Measurements from ENCODE around the gene PAPSS1.

The PAPSS1 gene

GRCh38 chr4:107719922-107720722 lies at the start of gene PAPSS1:
PAPSS1 (minus strand) TSS chr4:107720234; CDS start chr4:107720179, 55 bp downstream.
- peak within 1 kb of the TSS; percentile 20 to 92 (median 83) for H3K27ac ChIP-seq

GRCh38 chr4:107760281-107760947 lies 40.4 kb upstream of the PAPSS1 start:
- Histone ChIP-seq H3K27ac (no peak overlapping the region), H3K4me3 (no peak overlapping the region)

More at GRCh38 chr4:107719922-107720722, at the start of gene PAPSS1:
- H3K4me3 ChIP-seq: peak within 1 kb of the TSS; percentile 67 to 97 (median 80)

GRCh38 chr4:107757864-107758476 lies 37.9 kb upstream of the PAPSS1 start:
- H3K4me3 ChIP-seq: no peak overlapping the region
- no peak overlapping the region for H3K27ac ChIP-seq

GRCh38 chr4:107757283-107757682 lies 37.2 kb upstream of the PAPSS1 start:
- H3K4me3 ChIP-seq: no peak overlapping the region
- H3K27ac ChIP-seq: no peak overlapping the region

- H3K27ac ChIP-seq: peak overlapping the region in 5 of 21 experiments; percentile 7 to 58 (median 33)
- H3K4me3 ChIP-seq: no peak overlapping the region
Measured at GRCh38 chr4:107755841-107756356, 35.9 kb upstream of the PAPSS1 start.

GRCh38 chr4:107751670-107752069 lies 31.6 kb upstream of the PAPSS1 start:
- H3K4me3 ChIP-seq: no peak overlapping the region

GRCh38 chr4:107747748-107748486 lies 27.9 kb upstream of the PAPSS1 start:
- H3K4me3 ChIP-seq: no peak overlapping the region
- H3K27ac ChIP-seq: no peak overlapping the region

More at GRCh38 chr4:107751670-107752069, 31.6 kb upstream of the PAPSS1 start:
- no peak overlapping the region for H3K27ac ChIP-seq

- Histone ChIP-seq H3K27ac (no peak overlapping the region), H3K4me3 (no peak overlapping the region)
Measured at GRCh38 chr4:107746161-107746560, 26.1 kb upstream of the PAPSS1 start.

GRCh38 chr4:107744532-107744931 lies 24.5 kb upstream of the PAPSS1 start:
- Histone ChIP-seq H3K27ac (no peak overlapping the region), H3K4me3 (no peak overlapping the region)

GRCh38 chr4:107743532-107743931 lies 23.5 kb upstream of the PAPSS1 start:
- no peak overlapping the region for H3K27ac ChIP-seq

GRCh38 chr4:107742791-107743190 lies 22.8 kb upstream of the PAPSS1 start:
- no peak overlapping the region for H3K4me3 ChIP-seq
- H3K27ac ChIP-seq: no peak overlapping the region

More at GRCh38 chr4:107743532-107743931, 23.5 kb upstream of the PAPSS1 start:
- H3K4me3 ChIP-seq: no peak overlapping the region

GRCh38 chr4:107742196-107742595 lies 22.2 kb upstream of the PAPSS1 start:
- Histone ChIP-seq H3K4me3 (no peak overlapping the region), H3K27ac (peak overlapping the region in 1 of 21 experiments; percentile 27)

- H3K27ac ChIP-seq: peak overlapping the region in 15 of 21 experiments; percentile 1 to 77 (median 54)
- H3K4me3 ChIP-seq: no peak overlapping the region
Measured at GRCh38 chr4:107740950-107741701, 21.1 kb upstream of the PAPSS1 start.

- Histone ChIP-seq H3K27ac (peak overlapping the region in 13 of 21 experiments; percentile 1 to 77 (median 54)), H3K4me3 (no peak overlapping the region)
Measured at GRCh38 chr4:107740381-107740780, 20.3 kb upstream of the PAPSS1 start.

- H3K4me3 ChIP-seq: no peak overlapping the region
- no peak overlapping the region for H3K27ac ChIP-seq
Measured at GRCh38 chr4:107737450-107737849, 17.4 kb upstream of the PAPSS1 start.

GRCh38 chr4:107736924-107737448 lies 17.0 kb upstream of the PAPSS1 start:
- Histone ChIP-seq H3K27ac (no peak overlapping the region), H3K4me3 (no peak overlapping the region)

GRCh38 chr4:107736037-107736436 lies 16.0 kb upstream of the PAPSS1 start:
- Histone ChIP-seq H3K27ac (no peak overlapping the region), H3K4me3 (no peak overlapping the region)

- H3K27ac ChIP-seq: no peak overlapping the region
Measured at GRCh38 chr4:107734120-107734519, 14.1 kb upstream of the PAPSS1 start.

More at GRCh38 chr4:107734120-107734519, 14.1 kb upstream of the PAPSS1 start:
- no peak overlapping the region for H3K4me3 ChIP-seq

Data from skin epidermis (tissue), 12 donors.